GM21381 (cell line): ENCODE data around the gene RERG.
"Not testable (repeated sequence)": the region's sequence is repeated elsewhere in the genome, so short reads cannot be mapped to it uniquely, and the experiment has no call there.

Experiments used
- ATAC-seq: cut with Tn5 transposase; IDR thresholded peaks from one replicate; pipeline ENCODE4 v1.9.1; 2021; ENCODE audit warnings: mild to moderate bottlenecking, moderate library complexity; ENCODE audit not compliant: unreplicated experiment

RERG gene

DNA sequence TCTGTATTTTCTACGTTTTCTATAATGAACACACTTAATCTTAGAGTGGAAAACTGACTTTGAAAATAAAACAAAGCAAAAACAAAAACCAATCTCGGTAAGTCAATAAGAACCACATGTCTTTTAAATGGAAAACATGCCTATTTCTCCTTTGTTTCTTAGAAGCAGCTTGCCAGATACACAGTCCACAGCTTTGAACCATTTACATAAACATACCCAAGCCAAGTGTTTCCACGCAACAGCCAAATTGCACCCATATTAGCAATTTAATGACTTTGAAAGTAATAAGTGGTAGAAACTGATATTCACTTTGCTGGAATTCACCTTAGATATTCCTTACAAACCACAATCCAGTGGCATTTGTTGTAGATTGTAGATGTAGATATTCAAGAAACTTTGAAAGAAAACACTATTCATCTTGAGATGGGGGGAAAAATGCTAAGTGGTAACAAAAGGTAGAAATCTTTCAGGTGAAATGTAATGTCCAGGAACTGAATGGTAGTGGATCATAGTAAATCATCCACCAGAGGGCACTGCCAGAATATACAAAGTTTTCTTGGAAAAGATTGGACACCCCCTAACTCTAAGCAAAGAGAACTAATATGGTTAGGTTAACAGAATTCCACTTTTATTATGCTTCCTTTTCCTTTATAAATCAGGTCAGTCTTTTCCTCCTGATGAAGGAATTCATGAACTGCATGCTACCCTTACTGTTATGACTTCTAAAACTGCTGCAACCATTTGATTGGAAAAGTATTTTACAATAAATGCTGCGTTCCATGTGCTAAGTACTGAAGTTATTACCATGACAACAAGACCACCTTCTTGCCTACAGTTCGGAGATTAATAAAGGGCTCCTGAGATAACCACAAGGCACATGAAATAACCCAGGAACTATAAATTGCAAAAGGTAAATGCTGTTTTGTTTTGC lies 69.8 kb downstream of the RERG start:
- ATAC-seq, result no peak

- no peak for ATAC-seq
These were observed 74.6 kb downstream of the RERG start for GRCh38 chr12:15146585-15146984.

DNA sequence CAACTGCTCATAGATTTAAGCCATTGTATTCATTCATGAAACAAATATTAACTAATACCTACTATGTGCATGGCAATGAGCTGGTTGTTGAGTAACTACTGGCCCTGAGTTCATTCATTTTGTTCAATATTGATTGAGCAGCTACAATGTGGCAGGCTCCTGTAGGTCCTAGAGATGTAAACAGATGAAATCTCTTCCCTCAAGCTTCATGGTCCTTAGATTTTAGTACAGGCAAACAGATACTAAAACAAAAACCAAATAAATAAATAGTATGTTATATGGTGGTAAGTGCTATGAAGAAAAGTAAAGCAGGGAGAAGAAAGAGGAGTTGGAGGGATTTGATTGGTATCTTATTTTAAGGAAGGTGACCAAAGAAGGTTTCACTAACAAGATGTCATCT lies 77.8 kb downstream of the RERG start:
- no peak for ATAC-seq

- no peak for ATAC-seq
These were observed 78.5 kb downstream of the RERG start for GRCh38 chr12:15142711-15143110.

GRCh38 chr12:15131431-15131830 lies 89.8 kb downstream of the RERG start:
- no peak for ATAC-seq

GRCh38 chr12:15130541-15130940 lies 90.7 kb downstream of the RERG start:
- ATAC-seq, result no peak

DNA sequence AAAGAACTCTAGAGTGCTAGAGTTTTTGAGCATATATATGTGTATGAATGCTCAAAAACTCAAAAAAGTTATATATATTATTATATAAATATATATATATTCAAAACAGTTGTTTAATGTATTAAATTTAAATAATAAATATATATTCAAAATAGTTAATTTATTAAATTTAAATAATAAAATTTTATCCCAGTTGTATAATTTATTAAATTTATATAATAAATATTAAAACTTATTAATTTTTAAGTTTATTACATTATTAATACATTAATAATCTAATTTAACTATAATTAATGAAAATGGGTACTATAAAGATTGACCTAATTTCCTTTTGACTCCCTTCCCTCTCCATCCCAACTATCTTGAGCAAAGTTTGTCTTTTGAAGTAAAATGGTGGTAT lies 97.8 kb downstream of the RERG start:
- no peak for ATAC-seq

GRCh38 chr12:15122344-15122743 lies 98.9 kb downstream of the RERG start:
- no peak for ATAC-seq

DNA sequence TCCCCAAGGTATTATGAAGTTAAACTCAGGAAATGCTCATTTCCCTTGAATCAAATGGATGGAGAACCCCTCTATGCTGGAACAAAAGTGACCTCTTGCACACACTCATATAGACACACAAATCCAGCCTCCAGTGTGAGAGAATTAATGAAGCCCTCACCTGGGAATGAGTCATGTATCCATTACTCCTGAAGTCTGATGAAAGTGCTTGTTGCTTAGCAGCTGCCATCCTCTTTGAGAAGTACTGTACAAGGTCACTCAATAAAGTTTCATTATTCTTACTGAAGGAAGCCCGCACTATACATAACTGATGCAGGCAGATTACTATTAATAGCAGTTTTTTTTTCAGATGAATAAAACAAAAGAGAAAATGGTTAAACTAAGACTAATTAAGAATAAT lies 102.3 kb downstream of the RERG start:
- ATAC-seq, result no peak

- no peak for ATAC-seq
These were observed 104.2 kb downstream of the RERG start for GRCh38 chr12:15116983-15117382.

- no peak for ATAC-seq
These were observed 105.1 kb downstream of the RERG start for GRCh38 chr12:15116086-15116485.

GRCh38 chr12:15115434-15115833 lies 105.8 kb downstream of the RERG start:
- no peak for ATAC-seq

DNA sequence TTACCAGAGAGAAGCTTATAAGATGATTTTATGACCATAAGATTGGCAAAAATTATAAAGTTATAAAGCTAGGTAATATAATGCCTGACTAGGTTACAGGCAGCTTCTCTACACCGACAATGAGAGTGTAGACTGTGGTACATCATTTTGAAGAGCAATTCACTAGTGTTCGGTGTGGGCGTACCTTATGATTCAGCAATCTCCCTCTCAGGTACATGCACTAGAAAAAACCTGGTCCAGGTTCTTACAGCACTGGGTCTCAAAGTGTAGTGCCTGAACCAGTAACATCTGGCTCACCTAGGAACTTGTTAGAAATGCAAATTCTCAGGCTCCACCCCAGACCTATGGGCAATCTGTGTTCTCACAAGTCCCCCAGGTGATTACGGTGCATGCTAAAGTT lies 106.7 kb downstream of the RERG start:
- ATAC-seq, result no peak

DNA sequence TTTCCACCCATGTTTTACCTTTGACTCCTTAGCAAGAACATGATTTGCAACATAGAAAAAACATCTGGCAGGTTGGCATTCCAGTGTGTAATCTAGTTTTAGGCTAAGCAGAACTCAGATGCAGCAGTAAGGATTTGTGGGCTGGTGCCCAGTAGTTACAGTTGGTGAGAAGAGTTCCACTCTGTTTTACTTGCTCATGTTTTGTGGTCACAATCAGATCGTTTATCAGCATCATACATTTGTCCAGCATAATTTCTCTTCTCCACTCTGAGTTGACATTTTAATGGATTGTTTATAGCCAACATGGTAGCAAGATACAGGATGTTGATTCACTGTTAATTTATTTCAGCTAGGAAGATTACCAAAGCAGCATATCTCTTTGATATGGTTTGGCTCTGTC lies 128.4 kb downstream of the RERG start:
- no peak for ATAC-seq

DNA sequence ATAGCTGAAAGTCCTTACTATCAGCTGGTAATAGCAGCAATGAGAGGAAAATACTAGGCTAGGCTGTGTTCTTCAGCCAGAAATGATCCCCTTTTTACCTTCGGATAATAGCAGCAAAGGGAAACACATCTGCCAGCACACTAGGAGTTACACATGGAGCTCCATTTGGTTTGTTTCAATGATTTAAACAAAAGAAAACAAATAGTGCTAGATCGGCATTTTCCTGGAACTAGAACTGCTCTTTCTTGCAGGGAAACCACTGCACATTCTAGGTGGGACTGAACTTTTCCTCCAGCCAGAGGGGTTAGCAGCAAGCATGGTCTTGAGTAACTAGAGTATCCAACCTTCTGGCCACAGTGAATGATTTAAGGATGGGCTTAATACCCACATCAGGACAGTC lies 130.8 kb downstream of the RERG start:
- ATAC-seq, result no peak

- ATAC-seq, result no peak
These were observed 133.1 kb downstream of the RERG start for GRCh38 chr12:15088105-15088504.

GRCh38 chr12:15077751-15078150 lies 143.5 kb downstream of the RERG start:
- not testable (repeated sequence) for ATAC-seq

- no peak for ATAC-seq
These were observed 146.9 kb downstream of the RERG start for GRCh38 chr12:15074351-15074750.

DNA sequence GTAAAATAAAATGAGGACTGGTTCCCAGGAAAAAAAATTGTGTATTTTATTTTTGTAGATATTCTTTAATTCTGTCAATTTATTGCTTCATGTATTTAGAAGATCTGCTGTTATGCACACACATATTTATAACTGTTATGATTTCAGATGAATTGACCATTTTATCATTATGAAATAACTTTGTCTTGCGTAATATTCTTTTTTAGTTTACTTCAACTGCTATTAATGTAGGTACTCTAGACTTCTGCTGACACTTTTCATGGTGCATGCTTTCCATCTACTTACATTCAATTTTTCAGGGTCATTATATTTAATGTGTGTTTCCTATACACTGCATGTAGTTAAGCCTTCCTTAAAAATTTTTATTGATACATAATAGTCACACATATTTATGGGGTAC lies 162.1 kb downstream of the RERG start:
- ATAC-seq, result no peak
